H1 (cell line): ENCODE data around the gene DRC1. TPM values are rescaled to one million over a fixed set of nuclear protein-coding genes. Genes with fewer than 3 reads are reported as not detected.

Experiments used
- CHD1 ChIP-seq: IDR thresholded peaks from 2 replicates; pipeline ENCODE4 v1.6.1; 2012; ENCODE audit warnings: low read depth, low read length, improper control_type of control experiment
- EZH2 ChIP-seq: fragments of 200-600 bp; sonication (generic); IDR thresholded peaks from 2 replicates; pipeline ENCODE4 v1.7.1; 2012; ENCODE audit warnings: low read depth, mild to moderate bottlenecking, moderate library complexity, low read length, inconsistent platforms; ENCODE audit not compliant: severe bottlenecking
- SP4 ChIP-seq: IDR thresholded peaks from 2 replicates; pipeline ENCODE4 v1.6.1; 2012; ENCODE audit warnings: low read length, inconsistent platforms
- polyA plus RNA-seq, 7 experiments: library from polyadenylated mRNA; depleted of rRNA in 3 of 7; stranded (reverse) in 5 of 7; unstranded in 2 of 7; fragments of >200 nt in 5 of 7; fragments of 200-250 nt in 2 of 7; gene quantifications; 1 replicate in 5 of 7; 2 replicates in 1 of 7; 4 replicates in 1 of 7; pipeline versions ENCODE4 v1.2.1 to v1.2.3, GENCODE V29; 2011 to 2013; ENCODE audit warnings: missing spikeins in 2 of 7, mixed read lengths in 2 of 7
- total RNA-seq: library from RNA; stranded (reverse); fragmentation: NEBNext Ultra II Directional; extraction: Animal tissue kit (Norgen Biotek cat#: 25700); gene quantifications from 2 replicates; pipeline ENCODE4 v1.2.1, GENCODE V29; 2021
- TF ChIP-seq, protein P1 (sequence below): IDR thresholded peaks from 2 replicates; pipeline ENCODE4 v1.6.1; 2012; ENCODE audit warnings: low read length, inconsistent platforms
- TF ChIP-seq, protein P2 (sequence below): IDR thresholded peaks from 2 replicates; pipeline ENCODE4 v1.6.1; 2012; ENCODE audit warnings: inconsistent platforms
- TF ChIP-seq, protein P3 (sequence below): IDR thresholded peaks from 2 replicates; pipeline ENCODE4 v1.6.1; 2012; ENCODE audit warnings: inconsistent platforms

The DRC1 gene
- total and polyA plus RNA-seq, 2 of the 8 experiments (the other 6 are each of a cell fraction or from before 2014, with no cell fraction given) = 0.08 TPM; not detected in 1

DNA sequence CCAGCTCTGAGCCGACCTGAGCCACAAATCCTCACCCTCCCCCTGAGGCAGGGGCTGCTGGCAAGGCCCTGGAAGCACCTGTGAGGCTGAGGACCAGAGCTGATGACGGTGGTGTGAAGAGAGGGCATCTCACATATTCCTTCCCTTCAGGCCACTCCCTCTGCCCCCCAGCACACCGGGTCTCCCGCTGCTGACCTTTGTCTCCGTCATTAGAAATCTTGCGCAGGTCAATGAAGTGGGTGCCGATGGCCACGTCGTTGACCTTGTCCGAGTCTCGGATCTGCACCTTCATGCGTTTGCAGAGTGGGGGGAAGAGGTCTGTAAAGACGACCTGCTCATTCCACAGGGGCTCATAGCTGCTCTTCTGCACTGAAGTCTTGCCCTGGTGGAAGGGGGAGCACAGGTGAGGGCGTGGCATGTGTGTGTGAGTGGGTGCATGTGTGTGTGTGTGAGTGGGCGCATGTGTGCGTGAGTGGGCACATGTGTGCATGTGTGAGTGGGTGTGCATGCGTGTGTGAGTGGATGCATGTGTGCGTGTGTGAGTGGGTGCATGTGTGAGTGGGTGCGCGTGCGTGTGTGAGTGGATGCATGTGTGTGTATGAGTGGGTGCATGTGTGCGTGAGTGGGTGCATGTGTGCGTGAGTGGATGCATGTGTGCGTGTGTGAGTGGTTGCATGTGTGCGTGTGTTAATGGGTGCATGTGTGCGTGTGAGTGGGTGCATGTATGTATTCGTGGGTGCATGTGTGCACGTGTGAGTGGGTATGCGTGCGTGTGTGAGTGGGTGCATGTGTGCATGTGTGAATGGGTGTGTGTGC lies 80.7 kb downstream of the DRC1 start (continued):
- TF ChIP-seq, protein P1, sequence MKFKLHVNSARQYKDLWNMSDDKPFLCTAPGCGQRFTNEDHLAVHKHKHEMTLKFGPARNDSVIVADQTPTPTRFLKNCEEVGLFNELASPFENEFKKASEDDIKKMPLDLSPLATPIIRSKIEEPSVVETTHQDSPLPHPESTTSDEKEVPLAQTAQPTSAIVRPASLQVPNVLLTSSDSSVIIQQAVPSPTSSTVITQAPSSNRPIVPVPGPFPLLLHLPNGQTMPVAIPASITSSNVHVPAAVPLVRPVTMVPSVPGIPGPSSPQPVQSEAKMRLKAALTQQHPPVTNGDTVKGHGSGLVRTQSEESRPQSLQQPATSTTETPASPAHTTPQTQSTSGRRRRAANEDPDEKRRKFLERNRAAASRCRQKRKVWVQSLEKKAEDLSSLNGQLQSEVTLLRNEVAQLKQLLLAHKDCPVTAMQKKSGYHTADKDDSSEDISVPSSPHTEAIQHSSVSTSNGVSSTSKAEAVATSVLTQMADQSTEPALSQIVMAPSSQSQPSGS = no peak
- TF ChIP-seq EZH2 (no peak), CHD1 (no peak), SP4 (no peak)
- TF ChIP-seq, protein P2, sequence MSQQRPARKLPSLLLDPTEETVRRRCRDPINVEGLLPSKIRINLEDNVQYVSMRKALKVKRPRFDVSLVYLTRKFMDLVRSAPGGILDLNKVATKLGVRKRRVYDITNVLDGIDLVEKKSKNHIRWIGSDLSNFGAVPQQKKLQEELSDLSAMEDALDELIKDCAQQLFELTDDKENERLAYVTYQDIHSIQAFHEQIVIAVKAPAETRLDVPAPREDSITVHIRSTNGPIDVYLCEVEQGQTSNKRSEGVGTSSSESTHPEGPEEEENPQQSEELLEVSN = no peak
- TF ChIP-seq, protein P3, sequence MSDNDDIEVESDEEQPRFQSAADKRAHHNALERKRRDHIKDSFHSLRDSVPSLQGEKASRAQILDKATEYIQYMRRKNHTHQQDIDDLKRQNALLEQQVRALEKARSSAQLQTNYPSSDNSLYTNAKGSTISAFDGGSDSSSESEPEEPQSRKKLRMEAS = no peak
